ENCODE measurements around the gene TSPOAP1.

Gene TSPOAP1, protein sequence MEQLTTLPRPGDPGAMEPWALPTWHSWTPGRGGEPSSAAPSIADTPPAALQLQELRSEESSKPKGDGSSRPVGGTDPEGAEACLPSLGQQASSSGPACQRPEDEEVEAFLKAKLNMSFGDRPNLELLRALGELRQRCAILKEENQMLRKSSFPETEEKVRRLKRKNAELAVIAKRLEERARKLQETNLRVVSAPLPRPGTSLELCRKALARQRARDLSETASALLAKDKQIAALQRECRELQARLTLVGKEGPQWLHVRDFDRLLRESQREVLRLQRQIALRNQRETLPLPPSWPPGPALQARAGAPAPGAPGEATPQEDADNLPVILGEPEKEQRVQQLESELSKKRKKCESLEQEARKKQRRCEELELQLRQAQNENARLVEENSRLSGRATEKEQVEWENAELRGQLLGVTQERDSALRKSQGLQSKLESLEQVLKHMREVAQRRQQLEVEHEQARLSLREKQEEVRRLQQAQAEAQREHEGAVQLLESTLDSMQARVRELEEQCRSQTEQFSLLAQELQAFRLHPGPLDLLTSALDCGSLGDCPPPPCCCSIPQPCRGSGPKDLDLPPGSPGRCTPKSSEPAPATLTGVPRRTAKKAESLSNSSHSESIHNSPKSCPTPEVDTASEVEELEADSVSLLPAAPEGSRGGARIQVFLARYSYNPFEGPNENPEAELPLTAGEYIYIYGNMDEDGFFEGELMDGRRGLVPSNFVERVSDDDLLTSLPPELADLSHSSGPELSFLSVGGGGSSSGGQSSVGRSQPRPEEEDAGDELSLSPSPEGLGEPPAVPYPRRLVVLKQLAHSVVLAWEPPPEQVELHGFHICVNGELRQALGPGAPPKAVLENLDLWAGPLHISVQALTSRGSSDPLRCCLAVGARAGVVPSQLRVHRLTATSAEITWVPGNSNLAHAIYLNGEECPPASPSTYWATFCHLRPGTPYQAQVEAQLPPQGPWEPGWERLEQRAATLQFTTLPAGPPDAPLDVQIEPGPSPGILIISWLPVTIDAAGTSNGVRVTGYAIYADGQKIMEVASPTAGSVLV (N-terminal part only)

DNA sequence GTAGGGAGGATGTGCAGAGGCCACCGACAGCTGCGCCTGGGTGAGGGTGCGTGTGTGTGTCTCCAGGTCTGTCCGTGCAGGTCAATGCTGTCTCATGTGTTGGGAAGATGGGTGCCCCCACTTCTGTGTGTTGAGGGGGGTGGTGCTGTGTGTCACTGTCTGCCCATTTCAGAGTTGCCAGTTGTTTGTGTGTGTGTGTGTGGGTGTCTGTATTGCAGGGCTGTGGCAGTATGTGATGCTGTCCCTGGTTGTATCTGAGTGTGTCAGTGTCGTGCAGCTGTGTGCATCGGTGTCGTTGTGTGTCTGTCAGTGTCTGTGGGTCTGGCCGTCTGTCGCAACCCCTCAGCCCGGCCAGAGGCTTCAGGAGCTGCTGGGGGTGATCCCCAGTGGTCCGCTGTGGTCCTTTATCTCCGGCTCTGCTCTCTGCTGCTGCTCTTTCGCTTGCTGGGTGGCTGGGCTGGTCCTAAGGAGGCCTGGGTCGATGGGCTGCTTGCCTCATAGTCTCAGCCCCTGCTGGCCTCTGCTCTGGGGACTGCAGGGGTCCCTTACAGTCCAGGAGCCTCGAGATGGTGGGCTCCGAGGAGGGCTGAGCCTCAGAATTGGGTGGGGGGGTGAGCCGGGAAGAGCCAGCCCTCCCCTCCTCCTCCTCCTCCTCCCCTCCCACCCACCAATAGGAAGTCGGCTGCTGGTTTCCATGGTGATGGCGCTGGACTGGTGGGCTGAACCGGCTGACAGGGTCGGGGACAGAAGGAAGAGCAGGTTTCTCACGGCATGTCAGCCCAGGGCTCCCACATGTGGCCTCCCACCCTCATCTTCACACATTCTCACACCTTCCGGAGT is at the start of gene TSPOAP1:
TSPOAP1 (minus strand) TSS at position 601 of the 840 bp plus-strand sequence. CDS start 875 bp downstream, outside the sequence.
- no peak for DNase-seq (ENCODE audit: low read depth, low spot score)

DNA sequence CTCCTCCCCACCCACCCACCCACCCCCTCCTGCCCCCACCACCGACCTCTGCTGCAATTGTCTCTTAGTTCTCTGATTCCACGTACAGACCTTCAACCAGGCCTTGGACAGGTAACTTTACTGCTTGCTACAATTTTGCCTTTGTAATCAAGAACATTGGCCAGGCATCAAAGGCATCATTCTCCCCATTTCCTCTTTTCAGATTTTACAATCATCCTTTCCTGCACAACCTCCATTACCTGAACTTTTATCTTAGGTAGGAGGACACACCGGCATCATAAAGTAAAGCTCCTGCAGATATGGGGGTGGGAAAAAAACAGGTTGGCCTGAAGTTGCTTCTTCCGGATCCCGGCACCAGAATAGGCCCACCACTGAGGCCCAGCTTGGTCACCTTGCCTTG is 49.1 kb upstream of the TSPOAP1 start:
- DNase-seq (ENCODE audit: low read depth, low spot score): no peak

DNA sequence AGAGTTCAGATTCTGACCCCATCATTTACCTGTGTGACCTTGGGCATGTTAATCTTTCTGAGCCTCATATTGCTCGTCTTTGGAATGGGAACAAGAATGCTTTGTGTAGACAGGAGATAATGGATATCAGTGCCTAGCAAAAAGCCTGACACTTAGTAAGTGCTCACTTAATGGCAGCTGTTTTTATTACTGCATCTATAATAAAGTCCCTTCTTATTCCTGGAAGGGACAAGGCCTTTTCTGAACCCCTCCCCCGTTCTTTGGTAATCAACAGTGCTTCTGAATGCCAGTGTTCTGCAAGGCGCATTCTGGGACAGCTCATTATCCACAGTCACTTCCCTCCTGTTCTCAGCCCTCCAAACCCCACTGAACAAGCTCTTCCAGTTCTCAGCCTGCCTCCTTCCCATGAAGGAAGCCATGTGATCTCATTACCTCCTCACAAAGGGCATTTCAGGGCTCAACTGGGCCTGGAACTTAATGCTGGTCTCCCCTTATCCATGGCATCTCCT is 48.6 kb upstream of the TSPOAP1 start:
- DNase-seq (ENCODE audit: low read depth, low spot score): no peak

DNA sequence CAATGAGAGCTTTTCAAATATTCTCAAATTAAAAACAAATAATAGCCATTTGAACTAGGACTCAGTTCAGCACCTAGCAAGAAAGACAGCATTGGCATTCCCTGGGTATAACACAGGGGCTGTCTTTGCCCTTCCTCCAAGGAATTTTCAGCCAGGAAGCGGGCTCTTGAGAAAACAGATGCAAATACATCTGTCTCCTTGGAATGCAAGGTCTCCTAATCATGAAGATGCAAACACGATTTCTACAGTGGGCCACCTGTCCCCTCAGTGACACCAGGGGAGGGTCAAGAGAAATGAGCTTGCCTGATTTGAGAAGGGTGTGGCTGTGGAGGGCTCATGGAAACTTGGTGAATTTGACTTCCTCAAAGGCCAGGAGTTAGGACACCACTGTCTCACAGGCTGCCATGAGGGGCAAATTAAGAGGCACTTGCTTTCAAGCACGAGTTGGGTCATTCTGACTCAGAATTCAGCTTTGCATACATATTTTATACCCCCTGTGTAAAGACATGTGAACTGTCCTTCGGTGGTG is 47.9 kb upstream of the TSPOAP1 start:
- no peak for DNase-seq (ENCODE audit: low read depth, low spot score)

DNA sequence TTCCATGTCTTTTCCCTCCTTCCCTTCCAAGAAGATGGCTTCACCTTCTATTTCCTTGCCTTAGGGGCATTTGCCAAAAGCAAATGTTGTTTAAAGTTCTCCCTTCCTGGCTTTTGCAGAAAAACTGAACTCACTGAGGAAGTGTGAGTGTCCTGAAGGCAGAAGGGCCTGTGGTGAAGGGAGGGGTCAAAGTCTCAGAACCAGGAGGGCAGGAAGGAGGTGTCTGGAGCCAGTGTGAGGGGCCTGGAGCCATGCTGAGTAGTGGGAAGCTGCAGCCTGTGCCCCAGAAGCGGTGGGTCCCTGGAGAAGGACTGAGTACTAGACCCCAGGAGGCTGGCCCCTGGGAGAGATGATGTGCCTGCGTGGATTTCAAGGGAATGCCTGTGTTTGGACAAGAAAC is 47.2 kb upstream of the TSPOAP1 start:
- DNase-seq (ENCODE audit: low read depth, low spot score): no peak

DNA sequence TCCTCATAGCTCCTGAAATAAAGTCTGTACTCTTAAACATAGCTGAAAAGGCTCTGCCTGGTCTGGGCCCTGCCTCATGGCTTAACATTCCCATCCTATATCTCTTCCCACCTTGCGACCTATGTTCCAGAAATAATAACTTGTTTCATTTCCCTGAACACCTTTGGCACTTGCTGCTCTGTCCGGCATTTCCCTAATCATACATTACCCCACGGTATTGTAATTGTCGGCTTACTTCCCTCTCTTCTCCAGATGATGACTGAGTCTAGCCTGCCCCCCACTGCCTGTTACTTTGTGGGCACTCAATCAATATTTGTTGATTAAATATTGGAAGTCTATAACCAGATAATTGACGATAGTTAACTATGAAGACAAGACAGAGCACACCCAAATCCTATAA is 46.7 kb upstream of the TSPOAP1 start:
- no peak for DNase-seq (ENCODE audit: low read depth, low spot score)

DNA sequence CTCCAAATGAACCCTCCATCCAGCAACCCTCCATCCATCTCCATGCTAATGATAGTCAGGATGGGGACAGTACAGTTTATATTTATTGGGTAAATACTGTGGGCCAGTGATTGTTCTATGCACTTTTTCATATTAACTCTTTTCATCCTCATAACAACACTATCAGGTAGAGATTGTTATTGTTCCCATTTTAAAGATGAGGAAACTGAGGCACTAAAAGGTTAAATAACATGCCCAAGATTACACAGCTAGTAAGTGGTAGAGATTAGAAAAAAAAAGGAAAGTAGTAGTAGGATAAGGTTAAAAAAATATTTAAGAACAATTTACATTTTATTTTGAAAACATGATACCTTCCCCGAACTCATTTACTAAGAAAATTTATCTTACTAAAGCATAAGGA is 45.3 kb upstream of the TSPOAP1 start:
- DNase-seq (ENCODE audit: low read depth, low spot score): no peak

DNA sequence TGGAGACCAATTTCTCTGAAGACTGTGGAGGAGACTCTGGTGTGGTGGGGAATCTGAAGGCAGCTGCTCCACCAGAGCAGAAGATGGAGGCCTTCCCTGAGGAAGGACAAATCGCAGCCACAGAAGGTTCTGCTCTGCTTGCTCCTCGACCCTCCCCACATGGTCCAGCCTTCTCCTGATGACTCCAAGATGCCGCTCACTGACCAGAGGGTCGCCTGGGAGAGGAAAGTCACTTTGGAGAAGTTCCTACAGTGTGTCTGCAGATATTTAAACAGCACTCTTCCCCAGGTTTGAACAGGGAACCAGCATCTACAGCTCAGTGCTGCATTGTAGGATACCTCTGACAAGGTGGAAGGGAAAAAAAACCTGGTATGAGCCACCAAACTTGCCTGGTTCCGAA is 44.4 kb upstream of the TSPOAP1 start:
- no peak for DNase-seq (ENCODE audit: low read depth, low spot score)

DNA sequence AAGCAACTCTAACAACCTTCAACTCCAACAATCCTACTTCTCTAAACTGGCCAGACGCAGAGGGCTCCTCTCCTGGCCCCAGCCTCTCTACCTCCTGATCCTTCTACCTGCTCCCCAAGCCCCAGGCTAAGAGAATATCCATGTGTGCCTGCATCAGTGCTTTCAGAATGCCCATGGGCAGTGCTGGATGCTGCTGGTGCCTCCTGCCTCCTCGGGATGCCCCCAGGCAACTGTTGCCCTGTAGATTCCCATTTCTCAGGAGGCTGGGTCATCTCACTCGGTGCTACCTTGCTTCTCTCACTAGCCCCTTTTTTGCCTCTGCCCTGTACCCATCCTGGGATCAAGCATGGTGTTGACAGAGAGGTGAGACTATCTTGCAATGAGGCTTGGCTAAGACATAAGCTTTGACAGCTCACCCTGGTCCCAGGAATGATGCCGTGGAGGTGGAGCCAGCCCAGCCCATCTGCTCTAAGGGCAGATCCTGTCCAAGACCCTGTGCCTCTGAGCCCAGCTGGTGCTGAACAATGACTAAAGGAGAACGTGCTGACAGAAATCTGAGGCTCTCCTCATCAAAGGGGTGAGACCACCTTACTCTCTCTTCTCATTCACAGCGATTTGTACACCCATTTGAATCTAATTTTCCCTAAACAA is 42.8 kb upstream of the TSPOAP1 start:
- DNase-seq (ENCODE audit: low read depth, low spot score): no peak

DNA sequence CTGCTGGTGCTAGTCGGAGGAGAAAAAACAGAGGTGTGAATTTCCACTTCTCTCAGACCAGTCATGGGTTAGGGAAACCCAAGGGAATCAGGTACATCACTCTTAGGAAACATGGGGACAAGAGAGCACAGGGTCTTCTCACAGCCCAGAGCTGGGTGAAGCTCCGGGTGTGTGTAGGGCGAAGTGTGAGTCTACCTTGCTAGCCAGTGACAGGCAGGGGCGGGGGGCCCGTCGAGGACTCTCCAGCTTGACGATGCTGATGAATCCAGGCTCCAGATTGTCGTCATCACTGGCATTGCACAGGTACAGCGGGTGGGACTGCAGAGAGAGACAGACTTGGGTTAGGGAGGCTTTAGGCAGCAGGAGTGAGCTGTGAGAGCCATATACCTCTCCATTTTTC is 42.1 kb upstream of the TSPOAP1 start:
- no peak for DNase-seq (ENCODE audit: low read depth, low spot score)

DNA sequence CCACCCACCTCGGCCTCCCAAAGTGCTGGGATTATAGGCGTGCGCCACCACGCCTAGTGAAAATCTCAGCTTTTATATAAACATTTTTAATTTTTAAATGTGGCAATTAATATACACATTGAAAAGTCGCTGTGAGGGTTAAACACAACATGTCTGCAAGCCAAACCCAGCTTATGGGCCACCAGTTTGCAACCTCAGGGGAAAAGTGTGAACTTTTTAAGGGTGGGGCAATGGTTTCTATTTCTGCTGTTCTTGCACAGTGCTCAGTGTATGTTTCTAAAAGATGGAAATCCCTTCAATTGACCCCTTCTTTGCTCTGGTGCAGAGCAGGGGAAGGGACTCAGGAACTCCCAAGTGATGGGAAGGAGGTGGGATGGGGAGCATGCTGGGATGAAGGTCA is 41.7 kb upstream of the TSPOAP1 start:
- DNase-seq (ENCODE audit: low read depth, low spot score): no peak

DNA sequence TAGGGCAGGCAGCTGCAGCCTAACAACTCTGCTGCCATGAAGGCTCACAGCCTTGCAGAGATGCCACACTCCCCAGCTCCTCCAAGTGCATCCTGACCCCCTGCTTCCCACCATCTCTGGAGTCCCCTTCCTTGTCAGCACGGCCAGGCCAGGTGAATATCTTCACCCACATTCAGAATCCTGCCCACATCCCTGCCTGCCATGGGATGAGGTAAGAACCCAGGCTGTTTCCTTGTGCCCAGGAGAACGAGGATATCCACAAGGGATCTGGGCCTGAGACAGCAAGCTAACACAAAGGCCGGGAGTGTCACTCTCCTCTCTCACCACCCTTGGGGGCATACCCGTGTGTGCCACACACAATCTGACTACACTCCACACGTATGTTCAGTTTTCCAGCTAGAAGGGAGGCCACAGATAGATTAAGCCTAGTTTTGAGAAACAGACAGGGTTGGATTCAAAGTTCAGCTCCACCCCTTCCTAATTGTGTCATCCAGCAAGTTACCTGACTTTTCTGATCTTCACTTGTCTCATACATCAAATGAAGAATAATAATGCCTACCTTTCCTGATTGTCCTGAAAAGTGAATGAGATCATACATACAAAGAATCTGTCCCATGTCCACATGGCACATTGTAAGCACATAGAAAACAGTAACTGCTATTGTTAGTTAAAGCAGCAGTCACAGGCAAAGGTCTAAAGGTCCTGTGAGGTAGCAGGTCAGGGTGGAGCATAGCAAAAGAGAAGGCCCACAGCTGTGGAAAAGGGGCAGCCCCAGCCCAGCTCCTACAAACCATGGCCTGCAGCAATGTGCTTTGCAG is 40.8 kb upstream of the TSPOAP1 start:
- DNase-seq (ENCODE audit: low read depth, low spot score): no peak

DNA sequence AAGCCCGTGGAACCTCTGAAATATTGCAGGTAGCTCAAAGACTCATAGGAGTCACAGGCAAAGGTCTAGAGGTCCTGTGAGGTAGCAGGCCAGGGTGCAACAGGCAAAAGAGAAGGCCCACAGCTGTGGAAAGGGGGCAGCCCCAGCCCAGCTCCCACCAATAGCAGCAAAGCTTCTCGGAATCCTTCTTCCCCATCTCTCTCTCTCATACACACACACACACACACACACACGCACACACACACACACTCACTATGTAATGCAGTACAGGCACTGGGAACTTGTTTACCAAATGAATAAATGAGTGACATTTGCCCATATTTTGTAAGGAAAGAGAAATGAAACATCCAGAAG is 40.2 kb upstream of the TSPOAP1 start:
- no peak for DNase-seq (ENCODE audit: low read depth, low spot score)

DNA sequence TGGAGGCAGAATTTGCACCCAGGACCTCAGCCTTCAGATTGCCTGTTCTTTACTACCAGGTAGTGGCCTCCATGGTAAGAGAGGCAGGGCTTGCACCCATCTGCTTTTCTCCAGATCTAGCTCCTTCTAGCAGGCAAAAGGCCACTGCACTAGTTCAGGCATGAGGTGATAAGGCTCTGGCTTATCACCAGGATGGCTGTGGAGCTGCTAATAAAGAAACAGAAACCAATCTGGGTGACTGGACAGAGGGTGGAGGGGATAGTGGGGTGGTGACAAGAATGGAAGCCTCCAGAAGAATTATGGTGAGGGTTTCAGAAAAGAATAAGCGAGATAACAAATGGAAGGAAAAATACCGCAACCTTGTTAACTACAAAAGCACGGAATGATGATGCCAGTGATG is 38.9 kb upstream of the TSPOAP1 start:
- DNase-seq (ENCODE audit: low read depth, low spot score): no peak

DNA sequence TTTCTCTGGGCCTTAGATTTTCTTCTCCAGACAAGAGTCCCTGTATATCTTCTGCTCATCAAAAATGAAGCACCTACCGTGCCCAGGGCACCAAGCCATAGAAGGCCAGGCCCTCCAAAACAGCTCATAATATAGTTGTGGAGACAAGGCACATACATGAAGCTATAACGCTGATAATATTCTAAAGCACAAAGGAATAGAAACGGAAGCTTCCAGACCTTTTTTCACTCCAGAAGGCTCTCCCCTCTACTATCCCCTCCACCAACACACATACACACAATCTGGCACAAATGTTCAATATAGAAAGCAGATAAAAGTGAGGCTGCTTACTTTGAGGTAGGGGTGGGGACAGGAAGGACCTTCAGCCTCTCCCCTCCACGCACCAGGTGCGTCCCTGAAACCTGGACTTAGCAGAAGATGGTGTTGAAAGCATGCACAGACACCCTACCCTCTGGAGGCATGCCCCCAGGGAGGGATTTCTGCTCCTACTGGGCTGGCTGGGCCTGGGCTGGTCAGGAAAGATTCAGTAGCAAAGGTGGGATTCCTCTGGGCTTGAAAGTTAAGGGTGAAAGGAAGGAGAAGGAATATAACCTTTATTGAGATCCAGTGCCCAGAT is 37.5 kb upstream of the TSPOAP1 start:
- no peak for DNase-seq (ENCODE audit: low read depth, low spot score)

DNA sequence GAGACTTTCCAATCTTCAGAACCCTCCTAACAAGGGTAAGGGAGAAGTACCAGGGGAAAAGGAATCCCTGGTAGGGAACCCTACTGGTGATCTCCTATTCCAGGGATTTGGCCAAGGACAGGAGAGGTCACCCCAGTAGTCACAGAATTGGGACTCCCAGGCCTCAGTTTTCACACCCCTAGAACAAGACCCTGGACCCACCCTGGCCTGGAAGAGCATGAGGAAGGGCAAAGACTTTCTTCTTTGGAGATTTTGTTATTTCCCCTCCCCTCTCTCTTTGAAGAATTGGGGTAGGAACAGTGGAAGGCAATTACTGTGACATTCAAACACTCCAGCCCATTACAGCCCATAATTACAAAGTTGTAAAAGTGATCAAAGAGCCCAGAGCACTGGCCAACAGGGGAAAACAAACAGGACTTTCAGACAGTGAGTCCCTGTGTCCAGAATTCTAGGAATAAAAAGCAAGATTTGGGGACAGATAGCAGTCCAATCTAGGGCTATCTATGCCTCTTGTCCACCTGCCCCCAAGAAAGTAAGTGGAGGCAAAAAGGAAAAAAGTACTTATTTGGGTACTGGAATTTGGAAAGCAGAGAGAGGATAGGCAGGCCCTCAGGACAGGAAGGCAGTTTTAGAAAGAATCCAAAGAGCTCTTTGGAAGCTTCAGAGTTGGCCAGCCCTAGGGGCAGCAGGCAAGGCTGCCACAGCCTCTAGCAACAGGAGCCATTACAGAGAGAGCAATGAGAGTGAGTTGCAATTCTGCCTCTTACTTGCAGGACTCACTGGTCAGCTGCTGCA is 36.8 kb upstream of the TSPOAP1 start:
- DNase-seq (ENCODE audit: low read depth, low spot score): no peak

DNA sequence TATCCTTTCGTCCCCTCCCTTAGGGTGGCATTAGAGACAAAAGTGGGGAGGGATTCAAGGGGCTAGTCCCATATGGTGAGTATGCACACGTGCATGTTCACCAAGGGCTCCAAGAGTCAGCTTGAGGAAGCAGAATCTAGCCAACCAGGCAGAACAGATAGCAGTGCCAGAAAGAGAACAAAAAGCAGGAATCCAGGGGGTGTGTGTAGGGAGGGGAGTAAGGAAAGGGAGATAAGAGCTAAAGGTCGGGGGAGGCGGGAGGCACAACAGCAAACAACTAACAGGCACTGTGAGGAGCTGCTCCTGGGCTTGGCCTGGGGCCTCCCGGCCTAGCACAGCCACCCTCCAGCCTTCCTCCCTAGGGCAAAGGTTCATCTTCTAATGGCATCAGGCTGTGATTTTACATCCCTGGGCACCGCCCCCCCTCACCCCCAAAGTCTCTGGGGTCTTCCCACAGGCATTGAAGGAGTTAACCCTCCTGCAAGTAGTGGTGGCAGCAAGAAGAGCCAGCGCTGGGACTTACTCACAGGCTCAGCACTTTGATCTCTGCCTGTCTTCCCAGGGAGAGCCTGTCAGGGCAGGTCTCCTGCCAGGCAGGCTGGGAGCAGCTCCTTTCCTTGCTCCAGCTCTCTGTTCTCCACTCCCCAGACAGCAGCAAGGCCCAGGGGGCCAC is 35.8 kb upstream of the TSPOAP1 start:
- DNase-seq (ENCODE audit: low read depth, low spot score): no peak
